Activated naive CD8-positive, alpha-beta T cell treated with anti-CD3 and anti-CD28 coated beads, Interleukin-2, amount 50 U/mL, for 24 hours (primary cell): ENCODE data around the gene AKR1B15.

Experiments
- ATAC-seq: fragments of 150-1000 bp; cut with Tn5 transposase; one replicate; pipeline ENCODE4 v1.10.0; 2021
- DNase-seq: peaks from one replicate; pipeline ENCODE4 v3.0.0; 2021
- H3K27ac Mint-ChIP-seq: one replicate; pipeline ENCODE4 v1.8.0; 2021; ENCODE audit warnings: mild to moderate bottlenecking, mixed read lengths
- H3K27me3 Mint-ChIP-seq: one replicate; pipeline ENCODE4 v1.8.0; 2021; ENCODE audit warnings: mixed read lengths
- H3K36me3 Mint-ChIP-seq: one replicate; pipeline ENCODE4 v1.8.0; 2021; ENCODE audit warnings: low read depth, mixed read lengths
- H3K4me1 Mint-ChIP-seq: one replicate; pipeline ENCODE4 v1.8.0; 2021; ENCODE audit warnings: mixed read lengths
- H3K4me3 Mint-ChIP-seq: one replicate; pipeline ENCODE4 v1.8.0; 2021; ENCODE audit warnings: mild to moderate bottlenecking, moderate library complexity, mixed read lengths
- H3K9me3 Mint-ChIP-seq: one replicate; pipeline ENCODE4 v1.8.0; 2021; ENCODE audit warnings: mixed read lengths

The AKR1B15 gene

DNA sequence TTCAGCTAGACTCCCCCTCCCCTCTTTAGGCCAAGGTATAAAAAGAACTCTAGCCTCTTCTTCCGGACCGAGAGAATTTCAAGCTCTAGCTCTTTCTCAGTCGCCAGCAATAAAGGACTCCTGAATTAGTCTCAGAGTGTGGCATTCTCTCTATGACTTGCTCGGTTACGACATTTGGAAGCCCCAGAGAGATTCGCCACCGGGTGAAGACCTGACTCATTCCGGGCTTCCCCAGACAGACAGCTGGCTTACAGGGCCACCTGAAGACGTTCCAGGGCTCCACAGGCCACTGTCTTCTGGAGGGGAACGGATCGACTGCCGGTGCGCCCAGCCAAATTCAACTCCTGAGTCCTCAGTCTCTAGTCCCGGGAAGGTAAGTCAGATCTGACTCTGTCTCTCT, at the start of gene AKR1B15:
AKR1B15 (plus strand) TSS at position 234 of the 400 bp plus-strand sequence. CDS start 15,510 bp downstream, outside the sequence.
- Mint-ChIP-seq H3K9me3 (no peaks in the 10 kb centered on the region), H3K36me3 (no peaks in the 10 kb centered on the region), H3K4me1 (peaks cover 8% of the 10 kb centered on the region), H3K27ac (no peak within 1 kb of the TSS), H3K27me3 (peaks cover 18% of the 10 kb centered on the region), H3K4me3 (no peak within 1 kb of the TSS)
- DNase-seq, result peak; percentile 34
- ATAC-seq, result peak; percentile 87

DNA sequence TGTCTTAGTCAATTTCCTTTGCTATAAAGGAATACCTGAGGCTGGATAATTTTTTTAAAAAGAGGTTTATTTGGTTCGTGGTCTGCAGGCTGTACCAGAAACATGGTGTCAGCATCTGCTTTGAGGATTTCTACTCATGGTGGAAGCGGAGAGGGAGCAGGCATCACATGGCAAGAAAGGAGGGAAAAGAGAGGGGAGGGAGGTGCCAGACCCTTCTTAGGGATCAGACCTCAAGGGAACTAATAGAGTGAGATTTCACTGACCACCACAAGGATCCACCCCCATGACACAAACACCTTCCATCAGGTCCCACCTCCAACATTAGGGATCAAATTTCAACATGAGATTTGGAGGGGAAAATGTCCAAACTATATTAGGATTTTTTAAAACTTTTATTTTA, 48.5 kb upstream of the AKR1B15 start:
- H3K27ac Mint-ChIP-seq, result no peak overlapping the region
- ATAC-seq (no peak), DNase-seq (no peak)
- no peaks in the 10 kb centered on the region for H3K9me3 Mint-ChIP-seq
- H3K36me3 Mint-ChIP-seq, result no peaks in the 10 kb centered on the region
- H3K4me1 Mint-ChIP-seq, result no peaks in the 10 kb centered on the region
- peaks cover 11% of the 10 kb centered on the region for H3K27me3 Mint-ChIP-seq
- no peak overlapping the region for H3K4me3 Mint-ChIP-seq

DNA sequence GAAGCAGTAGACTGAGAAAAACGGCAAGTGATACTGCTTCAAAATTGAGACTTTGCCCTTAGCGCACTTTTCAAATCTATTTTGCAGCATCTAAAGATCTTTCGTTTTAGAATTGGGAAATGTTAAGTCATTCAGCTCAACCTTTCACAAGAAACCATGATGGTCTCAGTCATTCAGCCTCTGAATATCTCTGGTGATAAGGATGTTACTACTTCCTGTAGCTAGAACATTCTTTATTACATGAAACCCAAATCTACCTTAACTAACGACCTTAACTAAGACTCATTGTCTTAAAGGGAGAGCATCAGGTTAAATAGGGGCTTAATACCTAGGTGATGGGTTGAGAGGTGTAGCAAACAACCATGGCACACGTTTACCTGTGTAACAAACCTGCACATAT, 47.9 kb upstream of the AKR1B15 start:
- Mint-ChIP-seq H3K9me3 (no peaks in the 10 kb centered on the region), H3K4me1 (no peaks in the 10 kb centered on the region), H3K27ac (no peak overlapping the region), H3K36me3 (no peaks in the 10 kb centered on the region), H3K27me3 (peaks cover 11% of the 10 kb centered on the region), H3K4me3 (no peak overlapping the region)
- ATAC-seq, result no peak
- no peak for DNase-seq

DNA sequence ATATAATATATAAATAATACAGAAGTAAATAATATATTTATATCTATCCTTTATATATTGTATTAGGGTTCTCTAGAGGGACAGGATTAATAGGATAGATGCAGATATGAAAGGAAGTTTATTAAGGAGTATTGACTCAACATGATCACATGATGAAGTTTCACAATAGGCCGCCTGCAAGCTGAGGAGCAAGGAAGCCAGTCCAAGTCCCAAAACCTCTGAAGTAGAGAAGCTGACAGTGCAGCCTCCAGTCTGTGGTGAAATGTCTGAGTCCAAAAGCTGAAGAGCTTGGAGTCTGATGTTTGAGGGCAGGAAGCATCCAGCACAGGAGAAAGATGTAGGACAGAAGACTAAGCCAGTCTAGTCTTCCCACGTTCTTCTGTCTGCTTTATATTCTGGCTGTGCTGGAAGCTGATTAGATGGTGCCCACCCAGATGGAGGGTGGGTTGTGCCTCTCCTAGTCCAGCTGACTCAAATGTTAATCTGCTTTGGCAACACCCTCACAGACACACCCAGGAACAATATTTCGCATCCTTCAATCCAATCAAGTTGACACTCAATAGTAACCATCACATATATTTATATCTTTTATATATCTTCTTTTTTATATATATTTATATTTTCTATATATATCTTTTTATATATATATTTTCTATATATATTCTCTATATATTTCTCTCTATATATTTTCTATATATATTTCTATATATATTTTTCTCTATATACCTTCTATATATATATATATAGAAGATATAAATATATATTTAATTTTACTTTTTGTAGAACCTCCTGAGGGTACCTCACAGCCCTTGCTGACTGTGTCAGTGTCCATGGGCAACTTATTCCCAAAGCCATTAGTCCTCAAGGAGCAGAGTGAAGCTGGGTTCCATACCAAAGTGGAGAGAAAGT, 46.2 kb upstream of the AKR1B15 start:
- Mint-ChIP-seq H3K4me1 (no peaks in the 10 kb centered on the region), H3K36me3 (no peaks in the 10 kb centered on the region), H3K27me3 (peaks cover 11% of the 10 kb centered on the region), H3K9me3 (no peaks in the 10 kb centered on the region), H3K27ac (no peak overlapping the region), H3K4me3 (no peak overlapping the region)
- ATAC-seq (no peak), DNase-seq (no peak)

DNA sequence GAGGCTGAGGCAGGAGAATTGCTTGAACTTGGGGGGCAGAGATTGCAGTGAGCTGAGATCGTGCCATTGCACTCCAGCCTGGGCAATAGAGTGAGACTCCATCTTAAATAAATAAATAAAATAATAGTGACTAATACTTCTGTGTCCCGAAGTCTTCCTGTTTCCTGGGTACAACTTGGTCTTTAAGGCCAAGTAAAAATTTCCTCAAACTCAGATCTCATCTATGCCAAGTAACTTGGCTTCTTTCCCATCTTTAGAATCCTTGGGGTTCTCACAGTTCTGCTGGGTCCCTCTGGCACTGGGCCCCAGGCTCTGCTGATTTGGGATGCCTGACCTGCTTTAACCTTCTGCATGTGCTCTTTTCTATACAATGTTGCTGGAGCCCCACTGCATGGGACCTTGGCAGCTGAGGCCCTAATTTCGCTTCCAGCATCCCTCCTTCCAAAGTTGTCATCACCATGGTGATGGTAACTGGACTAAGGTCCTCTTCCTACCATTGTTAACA, 44.2 kb upstream of the AKR1B15 start:
- Mint-ChIP-seq H3K36me3 (no peaks in the 10 kb centered on the region), H3K27me3 (peaks cover 4% of the 10 kb centered on the region), H3K9me3 (no peaks in the 10 kb centered on the region), H3K4me1 (no peaks in the 10 kb centered on the region), H3K4me3 (no peak overlapping the region), H3K27ac (no peak overlapping the region)
- ATAC-seq (no peak), DNase-seq (no peak)

DNA sequence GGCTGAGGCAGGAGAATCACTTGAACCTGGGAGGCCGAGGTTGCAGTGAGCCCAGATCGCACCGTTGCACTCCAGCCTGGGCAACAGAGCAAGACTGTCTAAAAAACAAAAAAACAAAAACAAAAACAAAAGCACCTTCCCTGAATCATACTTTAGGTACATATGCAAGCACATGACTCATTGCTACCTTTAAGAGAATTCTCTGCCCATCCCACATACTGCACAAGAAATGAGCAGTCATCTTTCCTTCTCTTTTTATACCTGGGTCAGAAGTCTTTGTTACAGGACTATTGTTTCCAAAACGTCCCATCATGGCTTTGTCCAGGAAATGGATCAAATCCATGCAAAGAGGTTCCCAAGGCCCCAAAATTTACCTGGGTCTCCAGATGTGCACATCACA, 43.1 kb upstream of the AKR1B15 start:
- Mint-ChIP-seq H3K27me3 (peaks cover 2% of the 10 kb centered on the region), H3K36me3 (no peaks in the 10 kb centered on the region), H3K4me3 (no peak overlapping the region), H3K9me3 (no peaks in the 10 kb centered on the region), H3K4me1 (no peaks in the 10 kb centered on the region), H3K27ac (no peak overlapping the region)
- no peak for ATAC-seq
- no peak for DNase-seq

DNA sequence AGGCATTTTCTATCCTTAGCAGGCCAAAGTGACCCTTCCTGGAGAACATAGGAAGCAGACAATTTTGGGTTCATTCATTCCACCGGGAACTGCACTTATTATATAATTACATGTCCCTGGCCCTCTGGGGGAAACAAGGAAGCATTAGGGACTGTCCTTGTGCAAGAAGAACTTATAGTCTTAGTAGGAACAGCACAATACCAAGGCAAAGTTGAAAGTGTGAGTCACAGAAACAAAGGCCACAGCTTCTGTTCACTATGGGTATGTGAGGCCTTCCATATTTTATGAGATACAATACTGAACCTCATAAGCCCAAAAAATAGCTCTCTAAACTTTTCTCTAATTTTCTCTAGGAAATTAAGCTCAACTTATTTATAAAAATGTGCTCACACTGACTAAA, 39.9 kb upstream of the AKR1B15 start:
- Mint-ChIP-seq H3K4me3 (no peak overlapping the region), H3K27me3 (peaks cover 2% of the 10 kb centered on the region), H3K27ac (no peak overlapping the region), H3K36me3 (no peaks in the 10 kb centered on the region), H3K4me1 (peaks cover 12% of the 10 kb centered on the region), H3K9me3 (no peaks in the 10 kb centered on the region)
- DNase-seq (no peak), ATAC-seq (no peak)

DNA sequence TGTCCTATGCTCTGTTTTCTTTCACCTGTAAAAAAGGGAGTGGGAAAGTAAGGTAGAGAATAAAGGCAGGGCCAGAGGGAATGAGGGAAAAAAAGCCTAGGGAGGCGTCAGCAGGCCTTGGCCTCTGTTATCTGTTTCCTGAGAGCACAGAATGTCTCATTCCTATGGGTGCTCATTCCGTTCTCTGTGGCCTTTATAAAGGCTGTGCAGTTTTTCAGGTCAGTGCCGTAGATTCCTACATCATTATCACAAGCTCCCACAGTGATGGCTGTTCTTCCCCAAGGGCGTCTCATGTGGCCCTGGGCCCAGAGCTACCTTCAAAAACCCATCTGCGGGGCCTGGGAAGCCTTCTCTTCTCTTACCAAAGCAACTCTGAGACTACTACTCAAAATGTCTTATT, 38.3 kb upstream of the AKR1B15 start:
- H3K4me3 Mint-ChIP-seq, result no peak overlapping the region
- peaks cover 14% of the 10 kb centered on the region for H3K4me1 Mint-ChIP-seq
- DNase-seq (no peak), ATAC-seq (no peak)
- peaks cover 5% of the 10 kb centered on the region for H3K27me3 Mint-ChIP-seq
- no peaks in the 10 kb centered on the region for H3K36me3 Mint-ChIP-seq
- no peaks in the 10 kb centered on the region for H3K9me3 Mint-ChIP-seq
- no peak overlapping the region for H3K27ac Mint-ChIP-seq

DNA sequence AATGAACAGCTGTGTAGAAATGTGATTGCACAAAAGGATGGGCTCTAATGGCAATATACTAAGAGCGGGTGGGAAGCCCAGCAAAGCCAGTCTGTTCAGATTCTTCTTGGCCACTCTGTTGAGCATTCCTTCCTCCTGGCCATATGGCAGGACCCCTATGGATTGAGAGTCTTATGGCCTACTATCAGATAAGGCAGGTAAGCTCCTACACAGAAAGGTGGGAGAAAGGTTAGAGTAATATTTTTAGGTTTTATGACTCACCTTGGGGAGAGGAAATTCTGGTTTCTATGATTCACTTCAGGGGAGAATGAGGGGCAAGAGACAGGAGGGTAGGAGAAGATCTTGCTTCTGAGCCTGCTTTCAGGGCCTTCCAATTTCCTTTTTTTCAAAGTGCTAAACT, 36.6 kb upstream of the AKR1B15 start:
- Mint-ChIP-seq H3K9me3 (no peaks in the 10 kb centered on the region), H3K4me1 (peaks cover 14% of the 10 kb centered on the region), H3K27me3 (peaks cover 5% of the 10 kb centered on the region), H3K4me3 (no peak overlapping the region), H3K27ac (no peak overlapping the region), H3K36me3 (no peaks in the 10 kb centered on the region)
- ATAC-seq (peak; percentile 59), DNase-seq (no peak)

DNA sequence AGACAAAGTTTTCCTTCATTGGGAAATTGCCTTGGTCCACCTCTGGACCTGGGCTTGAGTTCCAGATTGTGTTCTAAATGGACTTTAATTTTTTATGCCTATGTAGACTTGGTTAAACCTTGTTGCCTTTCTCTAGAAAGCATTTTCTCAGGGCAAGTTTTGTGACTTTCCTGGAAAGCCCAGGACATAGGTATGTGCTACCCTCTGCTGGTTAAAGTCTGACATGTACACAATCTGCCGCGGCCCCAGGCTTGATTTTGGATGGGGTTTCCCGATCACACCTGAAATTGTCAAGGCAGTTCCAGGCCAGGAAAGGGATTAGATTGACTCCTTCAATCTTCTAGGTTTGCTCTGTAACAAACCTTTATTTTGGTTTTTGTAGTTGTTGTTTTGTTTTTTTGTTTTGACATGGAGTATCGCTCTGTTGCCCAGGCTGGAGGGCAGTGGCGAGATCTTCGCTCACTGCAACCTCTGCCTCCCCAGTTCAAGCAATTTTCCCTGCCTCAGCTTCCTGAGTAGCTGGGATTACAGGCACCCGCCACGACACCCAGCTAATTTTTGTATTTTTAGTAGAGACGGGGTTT, 35.6 kb upstream of the AKR1B15 start:
- H3K9me3 Mint-ChIP-seq, result no peaks in the 10 kb centered on the region
- peaks cover 7% of the 10 kb centered on the region for H3K27me3 Mint-ChIP-seq
- DNase-seq (peak; percentile 35), ATAC-seq (peak; percentile 63)
- no peaks in the 10 kb centered on the region for H3K36me3 Mint-ChIP-seq
- H3K4me1 Mint-ChIP-seq, result peaks cover 14% of the 10 kb centered on the region
- no peak overlapping the region for H3K4me3 Mint-ChIP-seq
- no peak overlapping the region for H3K27ac Mint-ChIP-seq

DNA sequence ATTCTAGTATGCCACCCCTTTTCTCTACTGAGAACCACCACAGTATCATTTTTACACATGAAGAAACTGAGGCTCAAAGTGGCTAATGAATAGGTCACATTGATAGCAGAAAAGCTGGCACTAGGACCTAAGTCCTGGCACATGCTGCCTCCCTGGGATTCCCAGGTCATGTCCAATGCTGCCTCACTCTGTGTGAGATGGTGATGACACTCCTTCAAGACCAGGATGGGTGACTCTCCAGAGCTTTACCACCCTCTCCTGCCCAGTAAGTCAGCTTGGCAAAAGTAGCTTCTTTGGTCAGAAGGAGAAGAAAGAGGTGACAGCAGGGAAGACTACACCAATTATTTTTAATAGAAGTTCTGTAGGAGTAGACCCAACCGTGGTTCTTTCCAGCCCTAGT, 34.8 kb upstream of the AKR1B15 start:
- Mint-ChIP-seq H3K27me3 (peaks cover 8% of the 10 kb centered on the region), H3K4me1 (peaks cover 14% of the 10 kb centered on the region), H3K36me3 (no peaks in the 10 kb centered on the region), H3K4me3 (no peak overlapping the region), H3K9me3 (no peaks in the 10 kb centered on the region), H3K27ac (no peak overlapping the region)
- ATAC-seq (no peak), DNase-seq (no peak)

DNA sequence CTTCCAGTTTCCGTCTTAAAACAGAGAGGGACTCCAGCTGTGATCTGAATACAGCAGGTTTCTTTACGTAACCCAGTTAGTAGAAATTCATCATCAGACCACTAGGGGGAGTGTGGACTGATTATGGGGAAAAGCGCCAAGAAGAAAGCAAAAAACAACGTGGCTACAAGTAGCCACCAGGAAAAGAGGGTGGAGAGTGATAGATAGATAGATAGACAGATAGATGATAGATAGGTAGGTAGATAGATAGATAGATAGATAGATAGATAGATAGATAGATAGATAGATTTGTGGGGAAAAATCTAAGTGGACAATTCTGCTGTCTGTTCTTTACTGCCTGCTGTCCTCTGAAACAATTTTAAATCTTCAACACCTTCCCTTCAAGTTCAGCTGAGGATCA, 34.2 kb upstream of the AKR1B15 start:
- ATAC-seq, result no peak
- no peak overlapping the region for H3K27ac Mint-ChIP-seq
- H3K36me3 Mint-ChIP-seq, result no peaks in the 10 kb centered on the region

DNA sequence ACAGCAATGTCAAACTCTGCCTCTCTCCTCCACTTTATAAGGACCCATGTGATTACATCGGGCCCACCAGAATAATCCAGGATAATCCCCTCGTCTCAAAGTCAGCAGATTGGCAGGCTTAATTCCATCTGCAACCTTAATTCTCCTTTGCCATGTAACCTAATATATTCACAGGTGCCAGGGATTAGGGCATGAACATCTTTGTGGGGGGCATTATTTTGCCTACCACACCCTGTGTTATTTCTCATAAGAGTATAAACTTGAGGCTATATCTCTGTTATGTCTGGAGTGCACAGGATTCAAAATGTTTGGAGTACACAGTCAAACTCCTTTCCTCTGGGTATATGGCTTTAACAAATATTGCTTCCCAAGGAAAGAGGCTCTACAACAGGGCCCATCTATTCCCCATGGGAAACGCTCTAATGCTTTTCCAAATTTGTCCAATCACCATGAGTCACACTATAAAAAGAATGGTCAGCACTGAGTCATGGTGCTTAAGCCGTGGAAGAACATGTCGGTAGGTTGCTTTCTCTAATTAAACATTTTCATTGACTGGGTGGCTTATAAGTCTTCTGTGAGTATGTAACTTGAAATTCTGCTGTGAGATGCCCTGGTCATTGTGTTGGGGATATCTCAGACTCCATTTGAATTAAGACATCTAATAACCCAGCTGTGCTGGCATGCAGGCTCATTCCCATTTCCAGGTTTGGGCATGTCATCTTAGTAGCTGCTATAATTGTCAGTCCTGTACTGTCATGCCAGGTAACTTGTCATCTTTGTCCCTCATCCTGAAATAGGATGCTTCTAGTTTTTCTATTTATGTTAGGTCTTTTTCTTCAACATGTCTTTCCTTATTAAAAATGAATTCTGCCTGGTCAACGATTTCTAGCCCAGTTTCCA, 33.1 kb upstream of the AKR1B15 start:
- peaks cover 14% of the 10 kb centered on the region for H3K27me3 Mint-ChIP-seq
- DNase-seq (no peak), ATAC-seq (no peak)
- no peak overlapping the region for H3K27ac Mint-ChIP-seq
- H3K9me3 Mint-ChIP-seq, result no peaks in the 10 kb centered on the region
- H3K4me3 Mint-ChIP-seq, result no peak overlapping the region
- H3K36me3 Mint-ChIP-seq, result no peaks in the 10 kb centered on the region
- H3K4me1 Mint-ChIP-seq, result peaks cover 14% of the 10 kb centered on the region

More for the DNA sequence above, 34.2 kb upstream of the AKR1B15 start:
- Mint-ChIP-seq H3K27me3 (peaks cover 10% of the 10 kb centered on the region), H3K4me1 (peaks cover 14% of the 10 kb centered on the region), H3K4me3 (no peak overlapping the region), H3K9me3 (no peaks in the 10 kb centered on the region)
- peak; percentile 7 for DNase-seq

DNA sequence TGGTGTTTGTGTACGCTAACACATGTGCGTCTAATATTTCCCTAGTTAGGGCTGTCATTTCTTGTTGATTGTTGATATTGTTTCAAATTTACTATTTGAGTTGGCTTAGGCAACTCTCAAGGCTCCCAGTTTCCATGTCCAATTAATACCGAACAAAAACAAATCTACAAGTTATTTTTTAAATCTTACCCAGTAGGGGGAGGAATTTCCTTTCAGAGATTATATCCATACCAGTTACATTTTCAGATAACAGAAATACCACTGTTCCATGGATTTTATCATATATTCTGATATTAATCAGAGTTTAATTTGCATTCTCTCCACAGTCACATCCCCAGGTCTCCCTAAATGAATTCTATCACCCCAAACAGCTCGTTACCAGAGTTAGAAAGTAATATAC, 28.8 kb upstream of the AKR1B15 start:
- H3K27me3 Mint-ChIP-seq, result peaks cover 16% of the 10 kb centered on the region
- no peak overlapping the region for H3K4me3 Mint-ChIP-seq
- no peak overlapping the region for H3K27ac Mint-ChIP-seq
- H3K9me3 Mint-ChIP-seq, result no peaks in the 10 kb centered on the region
- H3K36me3 Mint-ChIP-seq, result no peaks in the 10 kb centered on the region
- no peak for ATAC-seq
- H3K4me1 Mint-ChIP-seq, result no peaks in the 10 kb centered on the region
- no peak for DNase-seq
